Measurements from ENCODE around the gene TLE1.

- TF ChIP-seq CTCF (IDR thresholded peaks at IDR 0.05; ENCODE audit: low read depth, low read length) (no peak), POLR2A (IDR thresholded peaks at IDR 0.05; ENCODE audit: extremely low read depth, insufficient read length) (no peak), MAX (IDR thresholded peaks at IDR 0.05; ENCODE audit: low read depth, low read length) (no peak)
Observed at GRCh38 chr9:81620002-81620390, 69.4 kb downstream of the TLE1 start.

Data from NB4 (cell line).